H1 (cell line): ENCODE measurements around the gene STH. TPM values are rescaled to one million over a fixed set of nuclear protein-coding genes. Genes with fewer than 3 reads are reported as not detected.

ENCODE experiments used
- SIN3A ChIP-seq, 2 experiments: IDR thresholded peaks in 1 of 2; conservative IDR thresholded peaks in 1 of 2; 2 replicates each; pipeline ENCODE4 v1.6.1; 2011 to 2012; ENCODE audit warnings: low read length in 2 of 2, improper control_type of control experiment in 1 of 2, low read depth in 1 of 2, mild to moderate bottlenecking in 1 of 2
- TEAD4 ChIP-seq: IDR thresholded peaks from 2 replicates; pipeline ENCODE4 v1.6.1; 2012; ENCODE audit warnings: low read depth, low read length, inconsistent platforms, mixed read lengths
- polyA plus RNA-seq, 7 experiments: library from polyadenylated mRNA; depleted of rRNA in 3 of 7; stranded (reverse) in 5 of 7; unstranded in 2 of 7; fragments of >200 nt in 5 of 7; fragments of 200-250 nt in 2 of 7; gene quantifications; 1 replicate in 5 of 7; 2 replicates in 1 of 7; 4 replicates in 1 of 7; pipeline versions ENCODE4 v1.2.1 to v1.2.3, GENCODE V29; 2011 to 2013; ENCODE audit warnings: missing spikeins in 2 of 7, mixed read lengths in 2 of 7
- total RNA-seq: library from RNA; stranded (reverse); fragmentation: NEBNext Ultra II Directional; extraction: Animal tissue kit (Norgen Biotek cat#: 25700); gene quantifications from 2 replicates; pipeline ENCODE4 v1.2.1, GENCODE V29; 2021

Gene STH
- total and polyA plus RNA-seq, 2 of the 8 experiments (the other 6 are each of a cell fraction or from before 2014, with no cell fraction given): not detected

DNA sequence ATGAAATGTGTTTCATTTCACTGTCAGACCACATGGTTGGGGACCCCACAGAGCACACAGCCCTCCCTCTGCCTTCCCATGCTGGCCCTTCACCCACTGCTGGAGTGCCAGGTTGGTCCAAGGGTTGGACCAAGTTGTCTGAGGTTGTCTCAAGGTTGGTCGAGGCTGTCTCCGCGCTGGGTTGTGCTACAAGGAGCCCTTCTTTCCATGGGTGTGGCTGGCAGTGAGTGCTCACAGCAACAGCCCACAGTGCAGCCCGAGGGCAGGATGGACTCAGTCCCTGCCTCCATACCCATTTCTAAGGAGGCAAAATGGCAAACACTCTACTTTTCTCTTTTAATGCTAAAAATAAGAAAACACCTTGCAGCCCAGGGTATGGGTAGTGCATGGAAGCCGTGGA lies 35.8 kb upstream of the STH start (continued):
- no peak for TF ChIP-seq SIN3A (conservative IDR thresholded peaks at IDR 0.05 in 1 of 2, IDR thresholded peaks at IDR 0.05 in 1 of 2; ENCODE audit: low read depth in 1 of 2, low read length in 2 of 2)
- TF ChIP-seq TEAD4: no peak
